Measurements from ENCODE around the gene SARDH. TPM values are rescaled to one million over a fixed set of nuclear protein-coding genes. Genes with fewer than 3 reads are reported as not detected.

The SARDH gene
- total RNA-seq, 4 donors from 2014 or later = 0.39 to 2.9 (median 0.59) TPM

GRCh38 chr9:133693116-133693515 lies 45.0 kb downstream of the SARDH start:
- Histone ChIP-seq H3K4me3 (no peak overlapping the region), H3K4me1 (no peaks in the 10 kb centered on the region), H3K27me3 (peaks cover 0 to 5% (median 0%) of the 10 kb centered on the region in 3 donors), H3K36me3 (no peaks in the 10 kb centered on the region), H3K27ac (no peak overlapping the region), H3K9me3 (no peaks in the 10 kb centered on the region)
- DNase-seq (no peak), ATAC-seq (no peak)
- in situ Hi-C loops (cut with MboI; ENCODE audit: low sequenced_read_pairs in 4 of 4) = no loop called here
- no peak for TF ChIP-seq CTCF (IDR thresholded peaks at IDR 0.05 in 4 of 5, conservative IDR thresholded peaks at IDR 0.05 in 1 of 5)
- no peak for TF ChIP-seq POLR2A (IDR thresholded peaks at IDR 0.05)
- intact Hi-C loops (cut with DNase I; ENCODE audit: low total_unique reads) = no loop called here

GRCh38 chr9:133692364-133692985 lies 45.7 kb downstream of the SARDH start:
- ATAC-seq (no peak), DNase-seq (no peak)
- intact Hi-C loops (cut with DNase I; ENCODE audit: low total_unique reads) (no loop called here), in situ Hi-C loops (cut with MboI; ENCODE audit: low sequenced_read_pairs in 4 of 4) (no loop called here)
- no peaks in the 10 kb centered on the region for H3K9me3 ChIP-seq
- no peak overlapping the region for H3K27ac ChIP-seq
- H3K36me3 ChIP-seq = no peaks in the 10 kb centered on the region
- H3K27me3 ChIP-seq = peaks cover 0 to 5% (median 0%) of the 10 kb centered on the region in 3 donors
- TF ChIP-seq POLR2A (IDR thresholded peaks at IDR 0.05) = no peak
- no peak for TF ChIP-seq CTCF (IDR thresholded peaks at IDR 0.05 in 4 of 5, conservative IDR thresholded peaks at IDR 0.05 in 1 of 5)
- no peaks in the 10 kb centered on the region for H3K4me1 ChIP-seq
- no peak overlapping the region for H3K4me3 ChIP-seq

GRCh38 chr9:133691626-133692363 lies 46.4 kb downstream of the SARDH start:
- Histone ChIP-seq H3K9me3 (no peaks in the 10 kb centered on the region), H3K36me3 (no peaks in the 10 kb centered on the region), H3K4me3 (no peak overlapping the region), H3K27ac (no peak overlapping the region), H3K27me3 (peaks cover 0 to 5% (median 0%) of the 10 kb centered on the region in 3 donors), H3K4me1 (no peaks in the 10 kb centered on the region)
- ATAC-seq = no peak
- no peak for TF ChIP-seq CTCF (IDR thresholded peaks at IDR 0.05 in 4 of 5, conservative IDR thresholded peaks at IDR 0.05 in 1 of 5)
- DNase-seq = no peak
- intact Hi-C loops (cut with DNase I; ENCODE audit: low total_unique reads) = no loop called here
- in situ Hi-C loops (cut with MboI; ENCODE audit: low sequenced_read_pairs in 4 of 4) = no loop called here

GRCh38 chr9:133691191-133691590 lies 47.0 kb downstream of the SARDH start:
- Histone ChIP-seq H3K27me3 (peaks cover 0 to 4% (median 0%) of the 10 kb centered on the region in 3 donors), H3K27ac (no peak overlapping the region), H3K4me1 (no peaks in the 10 kb centered on the region), H3K4me3 (no peak overlapping the region), H3K9me3 (no peaks in the 10 kb centered on the region), H3K36me3 (no peaks in the 10 kb centered on the region)
- in situ Hi-C loops (cut with MboI; ENCODE audit: low sequenced_read_pairs in 4 of 4) (no loop called here), intact Hi-C loops (cut with DNase I; ENCODE audit: low total_unique reads) (no loop called here)
- ATAC-seq = no peak
- no peak for DNase-seq
- TF ChIP-seq POLR2A (IDR thresholded peaks at IDR 0.05) (no peak), CTCF (IDR thresholded peaks at IDR 0.05 in 4 of 5, conservative IDR thresholded peaks at IDR 0.05 in 1 of 5) (no peak)
